ENCODE results near the gene AFF1.

AFF1 gene

DNA sequence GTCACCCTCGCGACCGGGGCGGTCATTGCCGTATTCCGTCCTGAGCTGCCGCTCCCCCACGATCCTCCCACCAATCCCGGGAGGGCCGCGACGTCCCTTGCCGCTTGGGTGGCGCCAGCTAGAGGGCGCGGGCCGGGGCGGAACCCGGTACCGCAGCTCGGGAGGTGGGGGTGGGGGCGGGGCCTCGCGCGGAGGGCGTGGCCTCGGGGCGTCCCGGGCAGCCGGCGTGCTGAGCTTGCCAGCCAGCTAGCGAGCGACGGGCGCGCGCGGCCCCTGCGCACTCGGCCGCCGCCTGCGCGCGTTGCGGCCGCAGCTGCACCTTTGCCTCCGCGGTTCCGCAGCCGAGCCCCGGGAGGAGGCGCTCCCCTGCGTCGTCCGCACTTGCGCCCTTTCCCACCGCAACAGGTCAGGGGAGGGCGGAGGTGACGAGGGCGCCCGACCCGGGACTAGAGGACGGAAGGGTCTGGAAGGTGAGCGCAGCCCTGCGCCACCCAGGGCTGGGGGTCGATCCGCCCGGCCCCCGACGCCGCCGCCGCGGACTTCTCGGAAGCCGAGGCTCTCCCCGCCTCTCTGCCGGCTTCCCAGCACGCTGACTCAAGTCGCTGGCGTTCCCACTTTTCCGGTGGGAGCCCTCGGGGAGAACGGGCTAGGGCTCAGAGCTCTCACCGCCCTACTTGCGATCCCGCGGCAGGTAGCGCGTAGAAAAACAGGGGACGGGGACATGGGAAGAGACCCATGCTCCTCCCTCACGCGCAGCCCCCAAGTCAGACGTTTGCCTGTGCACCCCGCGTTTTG lies at the start of gene AFF1:
TSS of gene AFF1 (plus strand) at position 241 of the 795 bp plus-strand sequence. CDS start 13,523 bp downstream, outside the sequence.
- Mint-ChIP-seq H3K27me3 (no peaks in the 10 kb centered on the region), H3K27ac (peak within 1 kb of the TSS; percentile 96), H3K9me3 (no peaks in the 10 kb centered on the region), H3K4me3 (peak within 1 kb of the TSS; percentile 86), H3K36me3 (peaks cover 11% of the 10 kb centered on the region), H3K4me1 (peaks cover 55% of the 10 kb centered on the region)
- peak; percentile 92 for DNase-seq
- CTCF ChIA-PET: interaction anchor here (0.8 to 4.2 kb wide), 13 partner anchors 12 to 279 kb away, joined by 3 to 29 read pairs (median 4); no protein-coding TSS in a partner anchor

DNA sequence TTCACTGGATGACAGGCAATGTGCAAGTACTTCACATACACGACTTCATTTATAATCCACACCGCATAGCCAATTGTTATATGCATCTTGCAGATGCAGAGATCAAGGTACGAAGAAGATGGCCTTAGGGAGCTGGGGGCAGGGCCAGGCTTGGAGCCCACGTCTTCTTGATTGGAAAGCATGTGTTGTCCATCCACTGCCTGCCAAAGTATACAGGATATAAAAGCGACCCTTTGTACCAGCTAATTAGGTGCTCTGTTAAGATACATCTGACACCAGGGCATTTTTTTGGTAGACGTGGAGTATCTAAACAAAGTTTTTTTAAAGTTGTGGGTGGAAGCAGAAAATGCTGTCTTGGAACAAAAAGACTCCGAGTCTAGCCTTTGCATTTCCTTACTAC lies 44.0 kb upstream of the AFF1 start:
- H3K4me1 Mint-ChIP-seq: peaks cover 10% of the 10 kb centered on the region
- no peak overlapping the region for H3K27ac Mint-ChIP-seq
- CTCF ChIA-PET: no interaction called here
- peak overlapping the region; percentile 53 for H3K4me3 Mint-ChIP-seq
- no peak for DNase-seq
- H3K9me3 Mint-ChIP-seq: no peaks in the 10 kb centered on the region
- peaks cover 27% of the 10 kb centered on the region for H3K27me3 Mint-ChIP-seq
- H3K36me3 Mint-ChIP-seq: no peaks in the 10 kb centered on the region

GRCh38 chr4:86891762-86892635 lies 42.8 kb upstream of the AFF1 start, which contains the start of gene C4orf36:
Gene C4orf36 (minus strand): TSS chr4:86892422. CDS start chr4:86891520, 902 bp downstream.
- Mint-ChIP-seq H3K4me3 (peak within 1 kb of the TSS; percentile 75), H3K27me3 (peaks cover 27% of the 10 kb centered on the region), H3K36me3 (no peaks in the 10 kb centered on the region), H3K27ac (no peak within 1 kb of the TSS), H3K9me3 (no peaks in the 10 kb centered on the region), H3K4me1 (peaks cover 10% of the 10 kb centered on the region)
- peak; percentile 50 for DNase-seq
- CTCF ChIA-PET: interaction anchor here (0.6 to 2.1 kb wide), 4 partner anchors 186 to 396 kb away, joined by 3 to 7 read pairs (median 4); no protein-coding TSS in a partner anchor

DNA sequence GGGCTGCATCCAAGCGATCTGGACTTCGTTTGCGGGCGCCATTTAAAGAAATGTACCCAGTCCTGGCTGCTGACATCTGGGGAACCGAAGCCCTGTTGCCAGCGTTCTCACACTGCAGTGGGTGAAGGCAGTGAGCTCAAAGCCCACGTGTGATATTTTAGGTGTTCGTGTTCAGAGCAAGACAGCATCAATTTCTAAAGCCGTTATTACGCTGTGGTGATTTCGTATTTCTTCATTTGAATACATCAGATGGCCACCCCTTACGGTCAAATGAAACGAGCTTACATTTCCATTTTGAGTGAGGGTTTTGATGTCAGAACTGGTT lies 42.2 kb upstream of the AFF1 start:
- CTCF ChIA-PET: interaction anchor here (0.6 to 2.1 kb wide), 5 partner anchors 110 to 397 kb away, joined by 3 to 7 read pairs (median 3); no protein-coding TSS in a partner anchor
- Mint-ChIP-seq H3K36me3 (no peaks in the 10 kb centered on the region), H3K4me3 (peak overlapping the region; percentile 68), H3K27me3 (peaks cover 27% of the 10 kb centered on the region), H3K9me3 (no peaks in the 10 kb centered on the region), H3K4me1 (peaks cover 10% of the 10 kb centered on the region), H3K27ac (no peak overlapping the region)
- DNase-seq: no peak

DNA sequence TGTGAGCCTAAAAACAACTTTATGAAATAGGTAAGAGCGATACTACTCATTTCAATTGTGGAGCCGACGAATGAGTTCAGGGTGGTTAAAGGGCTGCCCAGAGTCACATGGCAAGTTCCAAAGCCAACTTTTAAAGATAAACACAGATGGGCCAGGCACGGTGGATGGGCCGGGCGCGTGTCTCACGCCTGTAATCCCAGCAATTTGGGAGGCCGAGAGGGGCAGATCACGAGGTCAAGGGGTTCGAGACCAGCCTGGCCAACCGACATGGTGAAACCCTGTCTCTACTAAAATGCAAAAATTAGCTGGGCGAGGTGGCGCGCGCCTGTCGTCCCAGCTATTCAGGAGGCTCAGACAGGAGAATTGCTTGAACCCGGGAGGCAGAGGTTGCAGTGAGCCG lies 41.7 kb upstream of the AFF1 start:
- Mint-ChIP-seq H3K36me3 (no peaks in the 10 kb centered on the region), H3K27me3 (peaks cover 27% of the 10 kb centered on the region), H3K4me1 (peaks cover 10% of the 10 kb centered on the region), H3K27ac (no peak overlapping the region), H3K9me3 (no peaks in the 10 kb centered on the region), H3K4me3 (peak overlapping the region; percentile 68)
- DNase-seq: no peak
- CTCF ChIA-PET: interaction anchor here (0.6 to 2.3 kb wide), 5 partner anchors 109 to 397 kb away, joined by 3 to 7 read pairs (median 6); no protein-coding TSS in a partner anchor

DNA sequence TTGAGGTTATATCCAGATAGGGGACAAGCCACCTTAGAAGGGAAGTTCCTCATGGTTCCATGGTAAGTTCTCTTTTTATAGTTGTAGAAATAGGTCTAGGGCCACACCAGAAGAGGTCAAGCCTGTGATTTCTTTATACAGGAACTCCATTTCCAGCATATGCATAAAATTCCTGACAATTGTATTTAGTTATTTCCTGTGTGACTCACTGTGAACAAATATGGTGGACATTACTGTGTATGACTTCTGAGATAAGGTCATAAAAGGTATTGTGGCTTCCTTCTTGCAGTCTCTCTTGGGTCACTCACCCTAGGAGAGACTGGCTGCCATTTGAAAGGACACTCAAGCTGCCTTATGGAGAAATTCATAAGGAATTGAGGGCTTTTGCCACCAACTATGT lies 40.4 kb upstream of the AFF1 start:
- Mint-ChIP-seq H3K9me3 (no peaks in the 10 kb centered on the region), H3K36me3 (no peaks in the 10 kb centered on the region), H3K27ac (no peak overlapping the region), H3K4me3 (no peak overlapping the region), H3K4me1 (peaks cover 10% of the 10 kb centered on the region), H3K27me3 (peaks cover 27% of the 10 kb centered on the region)
- no peak for DNase-seq
- CTCF ChIA-PET: interaction anchor here (1.2 to 2.3 kb wide), 5 partner anchors 9 to 400 kb away, joined by 5 to 24 read pairs (median 6); no protein-coding TSS in a partner anchor

GRCh38 chr4:86895692-86896488 lies 38.9 kb upstream of the AFF1 start:
- no peaks in the 10 kb centered on the region for H3K36me3 Mint-ChIP-seq
- CTCF ChIA-PET: interaction anchor here (2.1 to 2.5 kb wide), 4 partner anchors 8 to 398 kb away, joined by 6 to 33 read pairs (median 18); no protein-coding TSS in a partner anchor
- no peak overlapping the region for H3K4me3 Mint-ChIP-seq
- no peak overlapping the region for H3K27ac Mint-ChIP-seq
- H3K27me3 Mint-ChIP-seq: peaks cover 24% of the 10 kb centered on the region
- no peaks in the 10 kb centered on the region for H3K9me3 Mint-ChIP-seq
- DNase-seq: no peak
- peaks cover 10% of the 10 kb centered on the region for H3K4me1 Mint-ChIP-seq

DNA sequence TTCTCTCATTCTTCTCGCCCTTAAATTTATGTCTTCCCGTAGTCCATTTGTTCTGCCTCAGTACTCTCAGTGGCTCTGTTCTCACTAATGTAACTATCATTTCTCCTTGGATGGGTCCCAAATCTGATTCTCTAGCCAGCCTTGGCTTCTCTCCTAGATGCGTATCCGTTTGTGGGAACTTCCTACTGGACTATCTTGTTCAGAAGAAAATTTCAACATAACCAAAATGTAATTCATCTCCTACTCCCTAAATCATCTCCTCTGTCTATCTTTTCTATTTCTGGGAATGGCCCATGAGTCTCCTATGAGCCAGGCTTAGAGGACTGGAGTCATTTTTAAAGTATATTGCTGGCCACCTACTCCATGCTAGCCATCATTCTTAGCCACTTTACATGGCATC lies 38.2 kb upstream of the AFF1 start:
- no peak for DNase-seq
- Mint-ChIP-seq H3K27me3 (peaks cover 18% of the 10 kb centered on the region), H3K27ac (no peak overlapping the region), H3K4me3 (no peak overlapping the region), H3K36me3 (no peaks in the 10 kb centered on the region), H3K9me3 (no peaks in the 10 kb centered on the region), H3K4me1 (peaks cover 8% of the 10 kb centered on the region)
- CTCF ChIA-PET: interaction anchor here (2.1 to 2.5 kb wide), 2 partner anchors 375 to 399 kb away, joined by 12 to 33 read pairs; no protein-coding TSS in a partner anchor

GRCh38 chr4:86898562-86898961 lies 36.2 kb upstream of the AFF1 start:
- DNase-seq: no peak
- no peak overlapping the region for H3K4me3 Mint-ChIP-seq
- CTCF ChIA-PET: no interaction called here
- no peaks in the 10 kb centered on the region for H3K36me3 Mint-ChIP-seq
- H3K27me3 Mint-ChIP-seq: peaks cover under 1% of the 10 kb centered on the region
- H3K4me1 Mint-ChIP-seq: peaks cover 2% of the 10 kb centered on the region
- no peaks in the 10 kb centered on the region for H3K9me3 Mint-ChIP-seq
- peak overlapping the region; percentile 25 for H3K27ac Mint-ChIP-seq

DNA sequence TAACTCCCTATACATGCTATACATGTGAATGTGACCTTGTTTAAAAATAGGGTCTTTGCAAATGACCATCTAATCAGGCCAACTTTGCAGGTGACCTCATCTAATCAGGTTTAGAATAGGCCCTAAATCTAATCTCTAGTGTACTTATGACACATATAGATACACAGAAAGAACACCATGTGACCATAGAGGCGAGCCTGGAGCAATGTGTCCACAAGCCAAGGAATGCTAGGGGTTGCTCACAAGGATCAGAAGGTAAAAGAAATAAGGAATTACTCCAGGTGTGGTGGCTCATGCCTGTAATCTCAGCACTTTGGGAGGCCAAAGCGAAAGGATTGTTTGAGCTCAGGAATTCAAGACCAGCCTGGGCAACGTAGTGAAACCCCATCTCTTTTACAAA lies 32.9 kb upstream of the AFF1 start:
- Mint-ChIP-seq H3K4me1 (peaks cover 2% of the 10 kb centered on the region), H3K9me3 (no peaks in the 10 kb centered on the region), H3K27ac (no peak overlapping the region), H3K4me3 (no peak overlapping the region), H3K36me3 (no peaks in the 10 kb centered on the region), H3K27me3 (peaks cover 8% of the 10 kb centered on the region)
- no peak for DNase-seq
- CTCF ChIA-PET: interaction anchor here (0.7 to 1.4 kb wide), 2 partner anchors 20 to 404 kb away, joined by 3 read pairs; no protein-coding TSS in a partner anchor

DNA sequence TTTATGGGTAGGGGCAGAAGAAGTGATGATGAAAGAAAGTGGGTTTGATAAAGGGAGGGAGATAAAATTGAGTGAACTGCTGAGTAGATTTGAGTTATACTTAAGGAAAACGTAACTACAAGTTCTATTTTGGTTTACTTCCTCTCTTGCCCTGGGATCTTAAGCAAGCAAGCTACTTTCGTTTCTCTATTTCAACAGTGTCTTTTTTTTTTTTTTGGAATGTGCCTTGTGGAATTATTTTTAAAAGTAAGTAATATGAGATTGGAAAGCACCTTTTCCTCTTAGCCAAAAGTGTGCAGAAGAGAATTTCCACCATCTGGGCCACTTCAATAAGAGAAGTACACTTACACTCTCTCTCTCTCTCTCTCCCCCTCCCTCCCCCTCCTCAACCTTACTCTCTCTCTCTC lies 26.6 kb upstream of the AFF1 start:
- Mint-ChIP-seq H3K27me3 (peaks cover 8% of the 10 kb centered on the region), H3K4me1 (peaks cover 18% of the 10 kb centered on the region), H3K9me3 (no peaks in the 10 kb centered on the region), H3K27ac (peak overlapping the region; percentile 74), H3K4me3 (peak overlapping the region; percentile 31), H3K36me3 (no peaks in the 10 kb centered on the region)
- CTCF ChIA-PET: interaction anchor here (0.7 to 1.2 kb wide), 3 partner anchors 13 to 409 kb away, joined by 3 read pairs; no protein-coding TSS in a partner anchor
- DNase-seq: no peak

DNA sequence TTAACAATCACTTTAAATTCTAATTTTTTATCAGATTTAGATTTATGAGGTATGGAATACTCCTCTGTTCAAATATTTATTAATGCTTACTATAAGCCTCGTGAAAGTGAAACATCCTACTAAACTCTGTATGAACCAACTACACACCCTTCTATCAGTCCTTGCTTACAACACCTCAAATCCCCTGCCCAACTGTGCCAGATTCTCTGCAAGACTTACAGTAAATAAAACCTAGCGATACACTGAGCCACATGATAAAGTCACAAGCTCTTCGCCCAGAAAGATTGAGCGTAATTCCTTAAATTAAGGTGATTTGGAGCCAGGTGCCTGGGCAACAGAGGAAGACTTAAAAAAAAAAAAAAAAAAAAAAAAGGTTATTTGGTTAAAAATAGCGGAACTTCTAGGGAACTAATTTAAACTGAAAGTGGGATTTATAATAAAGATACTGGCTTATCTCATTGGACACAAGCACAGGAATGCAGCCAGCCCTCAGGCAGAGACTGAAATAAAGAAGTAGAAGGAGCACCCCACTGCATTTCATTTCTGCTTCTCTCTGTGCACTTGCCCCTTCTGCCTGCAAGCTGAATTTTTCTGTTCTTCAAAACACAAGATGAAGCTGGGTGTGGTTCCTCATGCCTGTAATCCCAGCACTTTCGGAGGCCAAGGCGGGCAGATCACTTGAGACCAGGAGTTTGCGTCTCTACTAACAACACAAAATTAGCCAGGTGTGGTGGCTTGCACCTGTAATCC lies 25.1 kb upstream of the AFF1 start:
- no peak overlapping the region for H3K27ac Mint-ChIP-seq
- DNase-seq: no peak
- H3K4me3 Mint-ChIP-seq: no peak overlapping the region
- no peaks in the 10 kb centered on the region for H3K9me3 Mint-ChIP-seq
- H3K27me3 Mint-ChIP-seq: no peaks in the 10 kb centered on the region
- H3K4me1 Mint-ChIP-seq: peaks cover 17% of the 10 kb centered on the region
- H3K36me3 Mint-ChIP-seq: no peaks in the 10 kb centered on the region
- CTCF ChIA-PET: interaction anchor here (0.8 to 1.0 kb wide), 2 partner anchors 11 to 184 kb away, joined by 3 read pairs; no protein-coding TSS in a partner anchor

DNA sequence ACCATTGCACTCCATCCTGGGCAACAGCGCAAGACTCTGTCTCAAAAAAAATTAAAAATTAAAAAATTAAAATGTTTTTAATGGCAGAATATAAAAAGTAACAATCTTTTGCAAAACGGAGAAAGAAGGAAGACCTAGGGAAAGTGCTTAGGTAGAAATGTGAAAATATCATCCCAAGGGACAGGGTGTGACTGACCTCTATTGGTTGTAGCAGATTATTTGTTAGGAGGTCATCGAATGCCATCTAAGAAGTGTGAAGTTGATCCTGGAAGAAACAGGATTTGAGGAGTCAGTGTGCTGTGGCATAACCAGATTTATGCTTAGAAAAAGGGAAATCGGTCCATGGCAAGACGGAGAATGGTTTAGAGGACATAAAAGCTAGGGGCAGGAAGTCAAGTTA lies 24.4 kb upstream of the AFF1 start:
- CTCF ChIA-PET: interaction anchor here (1.0 kb wide), 1 partner anchor 10 kb away, joined by 3 read pairs; no protein-coding TSS in a partner anchor
- no peak overlapping the region for H3K27ac Mint-ChIP-seq
- no peak for DNase-seq
- peaks cover 17% of the 10 kb centered on the region for H3K4me1 Mint-ChIP-seq
- H3K27me3 Mint-ChIP-seq: no peaks in the 10 kb centered on the region
- H3K36me3 Mint-ChIP-seq: no peaks in the 10 kb centered on the region
- no peaks in the 10 kb centered on the region for H3K9me3 Mint-ChIP-seq
- no peak overlapping the region for H3K4me3 Mint-ChIP-seq
